DOHH2 (cell line): ENCODE results near the gene CCNA2.

Experiments used
- H3F3A ChIP-seq: fragments of 200-600 bp; sonication (generic), shearing (Covaris generic); 2 replicates; pipeline ENCODE4 v1.6.0; 2016; ENCODE audit warnings: antibody characterized with exemption, mild to moderate bottlenecking; ENCODE audit not compliant: control insufficient read depth, insufficient read depth
- H3K27ac ChIP-seq: fragments of 200-600 bp; sonication (generic); 2 replicates; pipeline ENCODE4 v1.5.1; 2014; ENCODE audit warnings: low read depth, mild to moderate bottlenecking, low read length, moderate library complexity
- H3K27me3 ChIP-seq: fragments of 200-600 bp; sonication (generic); 2 replicates; pipeline ENCODE4 v1.6.1; 2014; ENCODE audit warnings: mild to moderate bottlenecking, low read length, mixed read lengths; ENCODE audit not compliant: control insufficient read depth
- H3K36me3 ChIP-seq: fragments of 200-600 bp; sonication (generic); 2 replicates; pipeline ENCODE4 v1.6.1; 2014; ENCODE audit warnings: mild to moderate bottlenecking, low read length, moderate library complexity, mixed read lengths; ENCODE audit not compliant: control insufficient read depth
- H3K4me1 ChIP-seq: fragments of 200-600 bp; sonication (generic); 2 replicates; pipeline ENCODE4 v1.6.1; 2014; ENCODE audit warnings: mild to moderate bottlenecking, low read length, mixed read lengths; ENCODE audit not compliant: control insufficient read depth
- H3K4me2 ChIP-seq: fragments of 200-600 bp; sonication (generic); 2 replicates; pipeline ENCODE4 v1.6.0; 2014; ENCODE audit warnings: mild to moderate bottlenecking, low read length, moderate library complexity
- H3K4me3 ChIP-seq: fragments of 200-600 bp; sonication (generic); 2 replicates; pipeline ENCODE4 v1.5.1; 2014; ENCODE audit warnings: mild to moderate bottlenecking, low read length, mixed read lengths
- H3K79me2 ChIP-seq: fragments of 200-600 bp; sonication (generic); 2 replicates; pipeline ENCODE4 v1.6.1; 2014; ENCODE audit warnings: mild to moderate bottlenecking, low read length, mixed read lengths; ENCODE audit not compliant: control insufficient read depth
- H3K9me2 ChIP-seq: fragments of 200-600 bp; sonication (generic); replicated peaks from 2 replicates; pipeline ENCODE4 v1.6.1; 2014; ENCODE audit warnings: mild to moderate bottlenecking, low read length, mixed read lengths; ENCODE audit not compliant: control insufficient read depth
- H3K9me3 ChIP-seq: fragments of 200-600 bp; sonication (generic); 2 replicates; pipeline ENCODE4 v1.6.1; 2014; ENCODE audit warnings: antibody characterized with exemption, low read length, mixed read lengths; ENCODE audit not compliant: control insufficient read depth, insufficient read depth
- H4K20me1 ChIP-seq: fragments of 200-600 bp; sonication (generic); 2 replicates; pipeline ENCODE4 v1.6.0; 2014; ENCODE audit warnings: low read depth, mild to moderate bottlenecking, antibody characterized with exemption, low read length, moderate library complexity; ENCODE audit not compliant: control insufficient read depth, insufficient read depth
- CTCF ChIP-seq: fragments of 200-600 bp; sonication (generic); IDR thresholded peaks from one replicate; pipeline ENCODE4 v1.5.1; 2014; ENCODE audit warnings: antibody characterized with exemption, mild to moderate bottlenecking, low read depth, low read length; ENCODE audit not compliant: poor library complexity, severe bottlenecking
- EZH2phosphoT487 ChIP-seq: fragments of 200-600 bp; sonication (generic); IDR thresholded peaks from 2 replicates; pipeline ENCODE4 v1.6.1; 2017; ENCODE audit warnings: borderline replicate concordance, mild to moderate bottlenecking, antibody characterized with exemption, low read length, moderate library complexity, mixed read lengths

CCNA2 gene

DNA sequence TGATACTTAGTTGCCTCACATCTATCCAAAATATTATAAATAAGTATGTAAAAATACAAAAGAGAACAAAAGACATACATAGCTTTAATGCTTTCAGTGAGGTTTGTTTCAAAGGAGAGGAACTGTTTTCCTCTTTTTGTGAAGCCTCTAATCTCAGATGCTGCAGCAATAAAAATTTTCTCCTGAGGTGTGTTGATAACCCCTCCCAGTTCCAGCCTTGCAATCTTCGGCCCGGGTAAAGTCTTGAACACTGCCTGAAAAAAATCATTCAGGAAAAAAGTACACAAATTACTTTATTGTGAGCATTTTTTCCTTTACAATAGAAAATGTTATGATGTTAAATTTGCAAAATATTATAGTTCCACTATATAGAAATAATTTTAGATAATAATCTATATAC is 37.7 kb upstream of the CCNA2 start:
- Histone ChIP-seq H3K27me3 (no peaks in the 10 kb centered on the region), H4K20me1 (no peaks in the 10 kb centered on the region), H3K4me1 (no peaks in the 10 kb centered on the region), H3K27ac (no peak overlapping the region), H3K4me3 (no peak overlapping the region), H3K36me3 (peaks cover 36% of the 10 kb centered on the region), H3K4me2 (no peak overlapping the region), H3K79me2 (no peaks in the 10 kb centered on the region), H3F3A (no peaks in the 10 kb centered on the region), H3K9me2 (no peaks in the 10 kb centered on the region), H3K9me3 (no peaks in the 10 kb centered on the region)
- TF ChIP-seq EZH2phosphoT487 (no peak), CTCF (no peak)

DNA sequence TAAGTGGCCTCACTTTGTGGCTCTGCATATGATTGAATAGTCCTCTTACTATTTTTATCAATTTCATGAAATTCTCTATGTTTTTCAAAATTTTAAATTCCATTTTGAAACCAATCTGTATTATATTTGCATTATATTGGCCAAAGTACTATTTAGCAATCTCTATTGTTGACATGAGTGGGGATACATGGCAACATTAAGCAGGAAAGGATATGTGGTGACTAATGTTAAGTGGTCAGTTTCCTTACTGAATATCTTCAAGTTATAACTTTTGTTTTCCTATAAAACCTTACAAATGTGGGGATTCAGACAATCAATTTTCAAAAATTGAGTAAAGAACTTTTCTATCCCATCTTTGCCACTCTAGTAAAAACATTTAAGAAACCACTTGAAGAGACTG is 36.4 kb upstream of the CCNA2 start:
- no peaks in the 10 kb centered on the region for H4K20me1 ChIP-seq
- no peaks in the 10 kb centered on the region for H3K4me1 ChIP-seq
- no peak overlapping the region for H3K27ac ChIP-seq
- no peaks in the 10 kb centered on the region for H3K9me2 ChIP-seq
- TF ChIP-seq EZH2phosphoT487: no peak
- no peak for TF ChIP-seq CTCF
- H3K4me3 ChIP-seq: no peak overlapping the region
- no peaks in the 10 kb centered on the region for H3K9me3 ChIP-seq
- H3F3A ChIP-seq: no peaks in the 10 kb centered on the region
- H3K4me2 ChIP-seq: no peak overlapping the region
- no peaks in the 10 kb centered on the region for H3K27me3 ChIP-seq
- H3K79me2 ChIP-seq: no peaks in the 10 kb centered on the region
- H3K36me3 ChIP-seq: peaks cover 29% of the 10 kb centered on the region

DNA sequence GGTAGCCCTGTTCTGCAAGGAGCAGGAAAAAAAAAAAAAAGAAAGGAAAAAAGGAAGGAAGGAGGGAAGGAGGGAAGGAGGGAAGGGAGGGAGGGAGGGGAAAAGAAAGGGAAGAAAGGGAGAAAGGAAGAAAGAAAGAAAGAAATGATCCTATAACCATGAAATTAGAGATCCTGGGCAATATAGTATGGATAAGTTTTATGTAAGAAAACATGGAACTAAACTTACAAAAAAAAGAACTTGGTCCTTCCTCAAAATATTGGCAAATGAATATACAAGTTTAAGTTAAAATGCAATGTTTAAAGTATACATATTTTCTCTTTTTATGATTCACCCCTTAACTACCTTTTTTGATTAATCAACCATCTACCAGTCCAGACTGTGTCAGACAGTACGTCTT is 27.7 kb upstream of the CCNA2 start:
- Histone ChIP-seq H3K79me2 (no peaks in the 10 kb centered on the region), H3K36me3 (peaks cover 12% of the 10 kb centered on the region), H3K9me2 (no peaks in the 10 kb centered on the region), H3K9me3 (no peaks in the 10 kb centered on the region), H4K20me1 (no peaks in the 10 kb centered on the region), H3K27ac (no peak overlapping the region), H3K4me3 (no peak overlapping the region), H3K27me3 (no peaks in the 10 kb centered on the region), H3K4me2 (no peak overlapping the region), H3F3A (no peaks in the 10 kb centered on the region), H3K4me1 (no peaks in the 10 kb centered on the region)
- no peak for TF ChIP-seq EZH2phosphoT487
- no peak for TF ChIP-seq CTCF

DNA sequence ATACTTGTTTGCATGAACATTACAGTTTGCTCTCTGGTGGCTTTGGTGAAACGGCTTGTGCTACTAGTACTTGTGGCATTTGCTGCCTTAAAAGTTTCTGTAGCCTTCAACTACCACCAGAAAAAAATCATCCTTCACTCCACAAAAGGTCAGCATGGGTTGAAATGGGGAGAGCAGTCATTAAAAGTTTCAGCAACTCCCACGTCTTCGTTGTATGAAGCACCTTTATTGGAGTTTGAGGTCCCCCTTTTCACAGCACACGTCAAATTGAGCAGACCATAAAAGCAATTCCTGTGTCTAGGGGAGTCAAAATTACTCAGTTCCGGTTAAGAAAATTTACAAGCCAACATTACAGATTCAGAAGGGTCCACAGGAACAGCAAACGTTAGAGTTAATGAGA is 23.0 kb upstream of the CCNA2 start:
- Histone ChIP-seq H3K4me2 (no peak overlapping the region), H3K9me3 (no peaks in the 10 kb centered on the region), H4K20me1 (no peaks in the 10 kb centered on the region), H3K27me3 (no peaks in the 10 kb centered on the region), H3K36me3 (peaks cover 14% of the 10 kb centered on the region), H3K4me3 (no peak overlapping the region), H3K79me2 (no peaks in the 10 kb centered on the region), H3F3A (no peaks in the 10 kb centered on the region), H3K27ac (no peak overlapping the region), H3K9me2 (no peaks in the 10 kb centered on the region), H3K4me1 (no peaks in the 10 kb centered on the region)
- TF ChIP-seq CTCF: no peak
- TF ChIP-seq EZH2phosphoT487: no peak
